ENCODE data around the gene MEIS2.

DNA sequence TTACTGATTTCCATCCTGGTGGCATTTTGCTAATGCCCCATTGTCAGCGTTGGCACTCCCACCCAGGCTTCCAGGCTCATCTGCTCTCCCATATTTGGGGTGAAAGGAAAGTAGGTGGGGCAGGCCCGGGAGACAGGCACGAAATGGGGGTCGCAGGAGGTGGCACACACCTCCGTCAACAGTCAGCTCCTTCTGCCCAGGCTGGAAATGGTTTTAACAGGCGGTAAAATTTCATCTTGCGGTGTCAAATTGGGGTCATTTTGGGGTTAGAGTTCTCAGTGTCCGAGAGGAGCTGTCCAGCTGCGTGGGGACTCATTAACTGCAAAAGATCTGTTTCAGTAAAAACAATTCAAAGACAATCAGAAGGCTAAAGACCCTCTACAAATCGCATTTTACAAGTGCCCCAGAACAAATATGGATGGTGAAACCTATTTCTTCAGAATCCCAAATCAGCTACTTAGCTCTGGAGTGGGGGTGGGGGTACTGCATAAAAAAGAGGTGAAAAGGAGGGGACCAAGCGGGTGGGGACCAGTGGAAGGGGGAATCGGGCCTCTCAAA lies 4.2 kb upstream of the MEIS2 start:
- TF ChIP-seq EP300 (IDR thresholded peaks at IDR 0.05) (no peak), CTCF (IDR thresholded peaks at IDR 0.05) (no peak), POLR2A (IDR thresholded peaks at IDR 0.05) (no peak), POLR2AphosphoS5 (IDR thresholded peaks at IDR 0.05) (no peak)
